T-helper 22 cell (primary cell): Measurements from ENCODE around the gene KCNJ5.

Experiments
- DNase-seq: peaks from one replicate; pipeline ENCODE4 v3.0.0-alpha.2; 2020; ENCODE audit warnings: low read depth

Gene KCNJ5

GRCh38 chr11:128956401-128957201 lies 65.4 kb downstream of the KCNJ5 start:
- DNase-seq = no peak

- no peak for DNase-seq
These were observed 66.0 kb downstream of the KCNJ5 start for GRCh38 chr11:128957202-128957482.

DNA sequence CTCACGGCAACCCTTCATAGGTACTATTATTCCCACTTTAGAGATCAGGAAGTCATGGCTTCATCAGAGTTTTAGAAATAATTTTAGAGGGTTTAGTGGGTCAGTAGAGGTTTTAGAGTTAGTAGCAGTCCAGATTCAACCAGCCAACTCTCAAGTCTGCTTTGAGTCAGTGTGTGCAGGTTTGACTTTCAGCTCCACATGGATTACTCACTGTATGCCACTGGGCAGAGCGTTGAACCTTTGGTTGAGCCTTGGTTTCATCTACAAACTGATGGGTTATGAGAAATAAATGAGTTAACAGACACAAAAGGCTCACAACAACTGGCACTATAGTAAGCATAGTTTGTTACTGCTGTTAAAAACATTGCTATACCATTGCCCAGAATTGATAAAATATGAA lies 70.5 kb downstream of the KCNJ5 start:
- DNase-seq = no peak

GRCh38 chr11:128962896-128963295 lies 71.7 kb downstream of the KCNJ5 start:
- no peak for DNase-seq

- no peak for DNase-seq
These were observed 72.7 kb downstream of the KCNJ5 start for GRCh38 chr11:128963744-128964325.

- DNase-seq = no peak
These were observed 73.3 kb downstream of the KCNJ5 start for GRCh38 chr11:128964463-128964930.

- no peak for DNase-seq
These were observed 74.3 kb downstream of the KCNJ5 start for GRCh38 chr11:128965485-128965884.

DNA sequence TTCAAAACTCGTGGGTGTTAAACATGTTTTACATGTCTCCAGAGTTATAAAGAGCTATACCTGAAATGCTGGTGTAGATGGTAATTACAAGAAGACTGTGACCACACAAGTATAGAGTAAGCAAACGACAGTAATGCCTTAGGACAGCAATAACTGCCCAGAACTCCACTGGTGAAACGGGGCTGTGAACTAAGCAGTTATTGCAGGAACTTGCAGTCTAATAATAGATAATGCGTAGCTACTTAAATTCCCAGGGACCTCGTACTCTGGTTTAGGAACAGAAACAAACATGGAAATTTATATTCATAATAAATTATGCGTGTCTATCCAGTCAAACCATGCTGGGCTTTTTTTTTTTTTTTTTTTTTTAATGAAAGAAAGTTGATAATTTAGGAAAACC lies 76.4 kb downstream of the KCNJ5 start:
- DNase-seq = no peak

DNA sequence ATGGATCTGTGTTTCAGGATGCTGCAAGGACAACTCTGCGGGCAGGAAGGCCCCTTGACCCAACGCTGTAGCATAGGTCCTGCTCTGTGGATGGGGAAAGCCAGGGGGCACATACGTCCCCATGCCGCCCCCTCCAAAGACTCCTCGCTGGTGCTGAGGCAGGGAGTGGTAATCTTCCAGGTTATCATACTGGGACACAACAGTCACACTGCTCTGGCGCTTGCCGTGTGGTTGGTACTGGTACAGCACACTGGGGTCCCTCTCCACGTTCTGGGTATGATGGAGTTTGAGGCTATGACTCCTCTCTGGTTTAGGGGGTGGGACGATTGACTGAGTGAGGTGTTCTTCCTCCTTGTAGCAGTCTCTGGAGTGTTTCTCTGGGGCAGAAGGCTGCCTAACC lies 77.8 kb downstream of the KCNJ5 start:
- no peak for DNase-seq
